Upper lobe of right lung (tissue), 1 donor: Measurements from ENCODE around the gene OTULIN. TPM values are rescaled to one million over a fixed set of nuclear protein-coding genes. Genes with fewer than 3 reads are reported as not detected.
A peak's percentile ranks its signal among the peaks of the same experiment; 100 is the strongest.

Experiments
- ATAC-seq: fragments of 200-7000 bp; cut with Tn5 transposase; one replicate; pipeline ENCODE4 v1.9.1; 2020; ENCODE audit warnings: mild to moderate bottlenecking, moderate library complexity
- DNase-seq: peaks from one replicate; pipeline ENCODE4 v3.0.0-alpha.2; 2020
- H3K27ac ChIP-seq: fragments of 200-600 bp; one replicate; pipeline ENCODE4 v1.8.0; 2022
- H3K27me3 ChIP-seq: fragments of 200-600 bp; one replicate; pipeline ENCODE4 v1.8.0; 2022; ENCODE audit warnings: mild to moderate bottlenecking
- H3K36me3 ChIP-seq: fragments of 200-600 bp; one replicate; pipeline ENCODE4 v1.8.0; 2022
- H3K4me1 ChIP-seq: fragments of 200-600 bp; one replicate; pipeline ENCODE4 v1.8.0; 2022
- H3K4me3 ChIP-seq: fragments of 200-600 bp; one replicate; pipeline ENCODE4 v1.8.0; 2022; ENCODE audit warnings: mild to moderate bottlenecking
- H3K9me3 ChIP-seq: fragments of 200-600 bp; one replicate; pipeline ENCODE4 v1.8.0; 2022
- intact Hi-C: fragments of 100-400 bp; cut with DNase I; formaldehyde crosslinking; loops from one replicate; pipeline ENCODE4 v1.11.0; 2022
- total RNA-seq: library from RNA; stranded (reverse); fragmentation: NEBNext Ultra II Directional; extraction: Animal tissue kit (Norgen Biotek cat#: 25700); gene quantifications from one replicate; pipeline ENCODE4 v1.2.1, GENCODE V29; 2021
- TF ChIP-seq, protein P1 (sequence below): fragments of 200-600 bp; IDR thresholded peaks from one replicate; pipeline ENCODE4 v1.8.0; 2022; ENCODE audit warnings: antibody characterized with exemption
- donor health status: DM: no; HTN: yes; CAD: no; lungs with severe emphysema.

The OTULIN gene
- total RNA-seq, 1 donor from 2014 or later, result 30.0 TPM

DNA sequence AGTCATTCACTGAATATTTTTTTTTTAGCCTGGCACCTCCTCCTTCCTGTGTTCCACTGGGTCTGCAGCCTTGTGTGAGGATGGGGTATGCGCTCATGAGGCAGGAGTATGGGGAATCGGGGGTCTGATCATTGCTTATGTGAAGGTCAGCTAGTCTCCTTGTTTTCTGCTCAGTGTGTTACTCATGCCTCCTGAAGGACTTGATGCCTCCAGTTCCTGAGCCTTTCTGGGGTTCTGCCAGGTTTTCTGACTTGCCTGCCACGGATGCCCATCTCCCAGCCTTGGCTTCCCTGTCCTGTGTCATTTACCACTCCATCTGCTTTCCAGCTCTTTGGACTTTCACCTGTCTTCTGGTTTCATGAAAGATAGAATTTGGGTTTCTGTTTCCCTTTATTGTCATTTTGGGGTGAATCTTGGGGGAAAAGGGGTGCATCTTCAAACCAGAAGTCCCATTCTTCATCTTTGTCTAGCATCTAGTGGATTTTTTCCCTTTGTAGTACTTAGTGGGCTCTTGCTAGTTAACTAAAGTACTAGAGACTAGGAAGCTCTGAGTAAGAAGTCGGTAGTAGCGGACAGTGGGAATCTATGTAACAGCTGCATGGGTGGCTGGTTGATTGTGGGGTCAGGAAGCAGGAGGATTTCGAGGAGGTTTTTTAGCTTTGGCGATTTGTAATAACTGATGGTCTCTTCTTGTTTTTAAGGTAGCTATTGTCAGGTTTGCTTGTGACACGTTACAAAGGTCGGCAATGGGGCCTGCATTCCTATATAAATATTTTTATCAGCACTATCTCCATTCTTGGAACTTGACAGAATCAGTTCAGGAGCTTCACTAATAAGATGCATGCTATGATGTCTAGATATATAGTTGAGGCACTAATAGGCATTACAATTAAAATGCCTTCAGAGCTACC lies 8.2 kb downstream of the OTULIN start:
- intact Hi-C loops, result no loop called here
- Histone ChIP-seq H3K27ac (no peak overlapping the region), H3K4me1 (peaks cover 43% of the 10 kb centered on the region), H3K36me3 (no peaks in the 10 kb centered on the region), H3K9me3 (no peaks in the 10 kb centered on the region), H3K4me3 (no peak overlapping the region), H3K27me3 (no peaks in the 10 kb centered on the region)
- TF ChIP-seq, protein P1, sequence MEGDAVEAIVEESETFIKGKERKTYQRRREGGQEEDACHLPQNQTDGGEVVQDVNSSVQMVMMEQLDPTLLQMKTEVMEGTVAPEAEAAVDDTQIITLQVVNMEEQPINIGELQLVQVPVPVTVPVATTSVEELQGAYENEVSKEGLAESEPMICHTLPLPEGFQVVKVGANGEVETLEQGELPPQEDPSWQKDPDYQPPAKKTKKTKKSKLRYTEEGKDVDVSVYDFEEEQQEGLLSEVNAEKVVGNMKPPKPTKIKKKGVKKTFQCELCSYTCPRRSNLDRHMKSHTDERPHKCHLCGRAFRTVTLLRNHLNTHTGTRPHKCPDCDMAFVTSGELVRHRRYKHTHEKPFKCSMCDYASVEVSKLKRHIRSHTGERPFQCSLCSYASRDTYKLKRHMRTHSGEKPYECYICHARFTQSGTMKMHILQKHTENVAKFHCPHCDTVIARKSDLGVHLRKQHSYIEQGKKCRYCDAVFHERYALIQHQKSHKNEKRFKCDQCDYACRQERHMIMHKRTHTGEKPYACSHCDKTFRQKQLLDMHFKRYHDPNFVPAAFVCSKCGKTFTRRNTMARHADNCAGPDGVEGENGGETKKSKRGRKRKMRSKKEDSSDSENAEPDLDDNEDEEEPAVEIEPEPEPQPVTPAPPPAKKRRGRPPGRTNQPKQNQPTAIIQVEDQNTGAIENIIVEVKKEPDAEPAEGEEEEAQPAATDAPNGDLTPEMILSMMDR, result no peak
- DNase-seq, result no peak
- ATAC-seq, result no peak

- DNase-seq (no peak), ATAC-seq (no peak)
- Histone ChIP-seq H3K4me1 (peaks cover 41% of the 10 kb centered on the region), H3K4me3 (no peak overlapping the region), H3K27ac (no peak overlapping the region), H3K27me3 (no peaks in the 10 kb centered on the region), H3K36me3 (peaks cover 2% of the 10 kb centered on the region), H3K9me3 (no peaks in the 10 kb centered on the region)
- TF ChIP-seq, protein P1, result no peak
- intact Hi-C loops, result no loop called here
Measured at GRCh38 chr5:14673443-14673842, 8.9 kb downstream of the OTULIN start.

DNA sequence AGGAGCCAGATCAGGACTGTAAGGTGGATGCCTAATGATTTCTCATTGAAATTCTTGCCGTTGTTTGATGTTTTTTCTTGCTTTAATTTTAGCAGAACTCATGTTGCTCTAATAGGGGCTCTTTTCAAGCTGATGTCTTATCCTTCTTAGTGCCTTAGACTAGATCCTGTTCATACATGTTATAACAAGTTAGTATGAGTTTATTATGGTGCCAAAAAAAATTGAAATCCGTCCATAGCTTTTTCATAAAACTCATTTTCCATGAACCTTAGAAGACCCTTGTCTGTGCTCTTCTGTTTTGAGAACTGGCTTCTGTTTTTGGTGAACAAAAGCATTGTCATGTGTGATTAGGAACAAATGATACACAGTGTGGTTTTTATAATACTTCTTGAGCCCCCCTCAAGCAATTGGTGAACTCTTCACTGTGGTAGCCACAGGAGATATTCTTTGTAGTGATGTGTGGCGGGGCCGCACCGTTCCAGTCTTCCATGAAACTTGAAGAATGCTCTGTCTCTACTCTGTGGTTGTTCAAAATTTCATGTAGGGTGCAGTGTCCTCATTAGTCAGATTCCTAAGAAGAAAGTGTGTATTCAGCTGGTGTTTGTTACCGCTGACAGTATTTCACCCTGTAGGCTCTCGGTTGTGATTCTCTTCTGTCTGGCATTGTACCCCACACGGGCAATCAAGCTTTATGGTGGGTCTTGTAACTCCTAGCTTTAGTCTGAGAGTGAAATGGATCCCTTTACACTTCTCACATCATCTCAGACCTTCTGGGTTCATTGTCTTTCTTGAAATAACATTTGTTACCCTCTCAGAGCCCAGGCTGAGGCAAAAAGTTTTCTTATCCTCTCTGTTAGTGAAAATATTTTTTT lies 10.7 kb downstream of the OTULIN start:
- ATAC-seq (no peak), DNase-seq (no peak)
- Histone ChIP-seq H3K9me3 (no peaks in the 10 kb centered on the region), H3K27ac (peak overlapping the region; percentile 67), H3K27me3 (no peaks in the 10 kb centered on the region), H3K36me3 (peaks cover 19% of the 10 kb centered on the region), H3K4me3 (no peak overlapping the region), H3K4me1 (peaks cover 41% of the 10 kb centered on the region)
- intact Hi-C loops, result no loop called here
- TF ChIP-seq, protein P1, result no peak

DNA sequence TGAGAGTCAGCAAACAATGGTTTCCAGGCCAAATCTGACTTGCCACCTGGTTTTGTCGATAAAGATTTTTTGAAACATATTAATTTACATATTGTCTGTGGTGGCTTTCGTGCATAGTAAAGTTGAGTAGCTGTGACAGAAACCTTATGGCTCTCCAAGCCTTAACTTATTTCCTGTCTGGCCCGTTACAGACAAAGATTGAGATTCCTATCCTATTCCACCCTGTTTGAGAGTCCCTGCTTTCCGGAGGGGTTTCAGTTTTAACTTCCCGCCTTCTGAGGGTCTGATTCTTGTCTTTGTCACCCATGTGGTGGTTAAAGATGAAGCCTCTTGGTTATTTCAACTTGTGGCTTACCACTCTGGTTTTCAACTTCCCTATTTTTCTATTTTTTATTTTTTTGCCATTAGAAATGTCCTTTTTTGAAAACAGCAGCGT lies 11.4 kb downstream of the OTULIN start:
- Histone ChIP-seq H3K9me3 (no peaks in the 10 kb centered on the region), H3K4me3 (no peak overlapping the region)

GRCh38 chr5:14676320-14676719 lies 11.8 kb downstream of the OTULIN start:
- TF ChIP-seq, protein P1, result no peak
- peak; percentile 80 for ATAC-seq
- Histone ChIP-seq H3K36me3 (peaks cover 30% of the 10 kb centered on the region), H3K9me3 (no peaks in the 10 kb centered on the region), H3K4me1 (peaks cover 35% of the 10 kb centered on the region), H3K4me3 (no peak overlapping the region), H3K27me3 (no peaks in the 10 kb centered on the region), H3K27ac (peak overlapping the region; percentile 67)
- DNase-seq, result no peak
- intact Hi-C loops, result no loop called here

More for the DNA sequence above, 11.4 kb downstream of the OTULIN start:
- peak; percentile 12 for ATAC-seq
- peak overlapping the region; percentile 67 for H3K27ac ChIP-seq
- peaks cover 26% of the 10 kb centered on the region for H3K36me3 ChIP-seq
- H3K4me1 ChIP-seq, result peaks cover 39% of the 10 kb centered on the region
- intact Hi-C loops, result no loop called here
- TF ChIP-seq, protein P1, result no peak
- DNase-seq, result no peak
- H3K27me3 ChIP-seq, result no peaks in the 10 kb centered on the region
